LNCAP (cell line): ENCODE results near the gene SLC25A33.

Experiments used
- CTCF ChIP-seq: fragments of 450-650 bp; IDR thresholded peaks from 2 replicates; pipeline ENCODE4 v1.5.1; 2017; ENCODE audit warnings: mild to moderate bottlenecking

Gene SLC25A33

GRCh38 chr1:9539165-9539828, at the start of gene SLC25A33:
Gene SLC25A33 (plus strand): TSS chr1:9539465. CDS start chr1:9539692, 227 bp downstream.
- TF ChIP-seq CTCF: no peak

GRCh38 chr1:9490605-9491339, 48.5 kb upstream of the SLC25A33 start:
- peak; percentile 88 for TF ChIP-seq CTCF

- TF ChIP-seq CTCF: no peak
These were observed 45.9 kb upstream of the SLC25A33 start for GRCh38 chr1:9493326-9493725.

GRCh38 chr1:9494936-9495758, 44.1 kb upstream of the SLC25A33 start:
- TF ChIP-seq CTCF: peak; percentile 98

- no peak for TF ChIP-seq CTCF
These were observed 43.4 kb upstream of the SLC25A33 start for GRCh38 chr1:9495854-9496374.

GRCh38 chr1:9500756-9501754, 38.2 kb upstream of the SLC25A33 start:
- TF ChIP-seq CTCF: no peak
